Tibial nerve (tissue), 4 donors: ENCODE results near the gene CNTN2. TPM values are rescaled to one million over a fixed set of nuclear protein-coding genes. Genes with fewer than 3 reads are reported as not detected.

Experiments
- DNase-seq, 2 donors: peaks; one replicate each; pipeline ENCODE4 v3.0.0-alpha.2; 2019; ENCODE audit warnings: low spot score in 2 of 2
- H3K27ac ChIP-seq, 4 donors: fragments of 200-600 bp; sonication (generic) in 3 of 4; one replicate each; pipeline ENCODE4 v1.5.1; 2017 to 2019; ENCODE audit warnings: mild to moderate bottlenecking in 1 of 4
- H3K27me3 ChIP-seq, 2 donors: fragments of 200-600 bp; sonication (generic) in 1 of 2; one replicate each; pipeline versions ENCODE4 v1.5.1 to v1.6.0; 2017 to 2019
- H3K36me3 ChIP-seq, 3 donors: fragments of 200-600 bp; sonication (generic); one replicate each; pipeline ENCODE4 v1.5.1; 2018 to 2019
- H3K4me1 ChIP-seq, 4 donors: fragments of 200-600 bp; sonication (generic) in 3 of 4; one replicate each; pipeline ENCODE4 v1.5.1; 2017 to 2019
- H3K4me3 ChIP-seq, 4 donors: fragments of 200-600 bp; sonication (generic) in 3 of 4; one replicate each; pipeline ENCODE4 v1.5.1; 2017 to 2019; ENCODE audit warnings: mild to moderate bottlenecking in 1 of 4, moderate library complexity in 1 of 4
- H3K9me3 ChIP-seq, 4 donors: fragments of 200-600 bp; sonication (generic) in 3 of 4; one replicate each; pipeline ENCODE4 v1.5.1; 2017 to 2019
- CTCF ChIP-seq, 5 experiments: fragments of 200-600 bp in 3 of 5; fragments of 450-650 bp in 2 of 5; sonication (generic) in 3 of 5; IDR thresholded peaks; one replicate each; pipeline ENCODE4 v1.5.1; 2016 to 2019; ENCODE audit warnings: antibody characterized with exemption in 5 of 5, mild to moderate bottlenecking in 3 of 5, moderate library complexity in 2 of 5
- EP300 ChIP-seq, 2 donors: sonication (generic); formaldehyde crosslinking; IDR thresholded peaks; one replicate each; pipeline ENCODE4 v1.6.1; 2017; ENCODE audit warnings: antibody characterized with exemption in 2 of 2, mild to moderate bottlenecking in 1 of 2
- POLR2A ChIP-seq, 2 donors: fragments of 450-650 bp; IDR thresholded peaks; one replicate each; pipeline ENCODE4 v1.6.1; 2017; ENCODE audit warnings: antibody characterized with exemption in 2 of 2, mild to moderate bottlenecking in 2 of 2, moderate library complexity in 2 of 2
- WGBS, 2 donors: methylation state at CpG; one replicate each; pipeline ENCODE4 v1.1.5; 2018; 5-methylcytosine and 5-hydroxymethylcytosine counted together
- total RNA-seq, 4 donors: library from RNA; depleted of rRNA; stranded (reverse); fragments of >200 nt; gene quantifications; one replicate each; pipeline ENCODE4 v1.1.0, GENCODE V29; 2016

Gene CNTN2
- total RNA-seq, 4 donors from 2014 or later: 6.1 to 22.2 (median 12.2) TPM

DNA sequence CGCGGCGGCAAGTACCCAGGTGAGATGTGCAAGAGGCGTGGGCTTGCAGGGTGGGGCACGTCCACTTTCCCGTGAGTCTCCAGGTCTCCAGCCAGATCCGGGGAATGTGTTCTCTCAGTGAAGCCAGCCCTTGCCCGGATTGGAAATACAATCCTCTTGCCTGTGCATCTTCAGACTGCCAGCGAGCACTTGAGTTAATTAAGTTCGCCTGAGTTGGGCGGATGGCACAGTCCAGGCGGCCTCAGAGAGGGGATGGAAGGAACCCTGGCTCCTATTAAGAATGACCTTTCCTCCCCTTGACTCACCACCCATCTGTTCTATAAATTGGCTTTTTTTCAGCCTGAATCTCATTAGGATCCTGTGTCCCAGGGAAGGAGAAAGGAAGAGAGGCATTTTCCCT is 33.3 kb upstream of the CNTN2 start:
- 89 to 96% methylated on average over 12 of the region's 12 CpGs for WGBS, 2 donors

GRCh38 chr1:205012391-205013140 is 30.4 kb upstream of the CNTN2 start:
- DNase-seq: no peak
- WGBS, 2 donors: 68 to 71% methylated on average over 12 to 13 of the region's 13 CpGs

More for the DNA sequence above, 33.3 kb upstream of the CNTN2 start:
- H3K9me3 ChIP-seq: no peaks in the 10 kb centered on the region
- TF ChIP-seq POLR2A (IDR thresholded peaks at IDR 0.05): no peak
- DNase-seq: no peak
- H3K4me3 ChIP-seq: no peak overlapping the region
- peaks cover 0 to 28% (median 3%) of the 10 kb centered on the region in 4 donors for H3K4me1 ChIP-seq
- no peak overlapping the region for H3K27ac ChIP-seq
- no peaks in the 10 kb centered on the region for H3K36me3 ChIP-seq
- no peaks in the 10 kb centered on the region for H3K27me3 ChIP-seq

DNA sequence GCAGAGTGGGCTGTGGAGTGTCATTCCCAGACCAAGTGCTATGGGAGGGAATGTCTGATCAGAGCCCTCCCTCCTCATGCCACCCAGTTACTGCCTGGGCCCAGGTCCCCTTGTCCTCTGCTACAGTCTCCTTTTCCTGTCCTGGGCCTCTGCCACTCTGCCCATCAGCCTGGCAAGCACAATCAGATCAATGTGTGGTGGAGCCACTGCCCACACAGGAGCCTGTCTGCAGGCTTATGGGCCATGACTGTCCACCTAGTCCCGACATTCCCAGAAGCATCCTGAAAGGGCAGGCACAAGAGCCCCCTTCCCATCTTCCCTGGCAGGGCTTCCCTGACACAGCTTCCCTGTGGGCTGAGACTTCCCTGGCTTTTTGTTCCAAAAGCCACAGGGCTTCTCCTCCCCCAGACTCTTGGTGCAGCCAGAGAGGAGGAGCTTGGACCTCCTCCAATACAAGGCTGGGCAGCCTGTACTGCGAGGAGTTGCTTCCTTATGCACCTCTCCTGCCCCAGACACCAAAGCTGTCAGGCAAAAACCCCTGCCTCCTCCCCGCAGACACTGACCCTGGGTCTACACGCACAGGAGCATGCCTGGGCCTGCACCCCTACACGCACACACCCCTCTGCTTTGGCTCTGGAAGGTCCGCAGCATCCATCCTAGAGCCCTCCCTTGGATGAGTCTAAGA is 29.2 kb upstream of the CNTN2 start:
- 41 to 58% methylated on average over 6 of the region's 6 CpGs for WGBS, 2 donors
- Histone ChIP-seq H3K27ac (no peak overlapping the region), H3K36me3 (peaks cover 0 to 21% (median 0%) of the 10 kb centered on the region in 3 donors), H3K4me3 (no peak overlapping the region), H3K27me3 (no peaks in the 10 kb centered on the region), H3K9me3 (no peaks in the 10 kb centered on the region), H3K4me1 (peaks cover 0 to 21% (median 3%) of the 10 kb centered on the region in 4 donors)
- TF ChIP-seq CTCF (IDR thresholded peaks at IDR 0.05): no peak
- TF ChIP-seq EP300 (IDR thresholded peaks at IDR 0.05): no peak
- TF ChIP-seq POLR2A (IDR thresholded peaks at IDR 0.05): no peak
- DNase-seq: no peak

More at GRCh38 chr1:205012391-205013140, 30.4 kb upstream of the CNTN2 start:
- Histone ChIP-seq H3K27me3 (no peaks in the 10 kb centered on the region), H3K4me3 (no peak overlapping the region), H3K36me3 (peaks cover 0 to 14% (median 0%) of the 10 kb centered on the region in 3 donors), H3K4me1 (peaks cover 0 to 21% (median 3%) of the 10 kb centered on the region in 4 donors), H3K9me3 (no peaks in the 10 kb centered on the region), H3K27ac (no peak overlapping the region)
- TF ChIP-seq POLR2A (IDR thresholded peaks at IDR 0.05): no peak
- no peak for TF ChIP-seq EP300 (IDR thresholded peaks at IDR 0.05)
- no peak for TF ChIP-seq CTCF (IDR thresholded peaks at IDR 0.05)

- H3K27ac ChIP-seq: no peak overlapping the region
- DNase-seq: no peak
- H3K36me3 ChIP-seq: peaks cover 0 to 21% (median 0%) of the 10 kb centered on the region in 3 donors
- H3K4me1 ChIP-seq: peaks cover 0 to 21% (median 3%) of the 10 kb centered on the region in 4 donors
- WGBS, 2 donors: 67 to 75% methylated on average over 10 of the region's 10 CpGs
- TF ChIP-seq CTCF (IDR thresholded peaks at IDR 0.05) (no peak), EP300 (IDR thresholded peaks at IDR 0.05) (no peak), POLR2A (IDR thresholded peaks at IDR 0.05) (no peak)
- H3K27me3 ChIP-seq: no peaks in the 10 kb centered on the region
- H3K9me3 ChIP-seq: no peaks in the 10 kb centered on the region
- no peak overlapping the region for H3K4me3 ChIP-seq
These were observed 28.2 kb upstream of the CNTN2 start for GRCh38 chr1:205014783-205015182.

DNA sequence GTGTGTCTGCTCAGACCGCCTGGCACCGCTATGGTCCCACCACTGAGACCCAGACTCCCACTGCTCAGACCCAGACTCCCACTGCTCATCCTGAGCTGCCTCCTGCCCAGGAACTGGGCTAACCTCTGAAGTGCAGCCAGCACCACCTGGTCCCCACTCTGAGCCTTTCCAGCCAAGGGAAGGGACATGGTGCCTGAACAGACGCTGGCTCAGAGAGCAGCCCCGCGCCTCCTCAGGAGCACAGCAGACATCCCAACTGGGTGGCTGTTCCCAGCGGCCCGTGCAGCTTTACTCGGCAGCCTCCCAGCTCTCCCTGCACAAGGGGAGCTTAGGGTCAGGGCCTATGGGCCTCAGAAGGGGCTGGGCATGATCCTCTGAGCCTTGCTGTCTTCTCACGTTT is 27.8 kb upstream of the CNTN2 start:
- Histone ChIP-seq H3K27ac (no peak overlapping the region), H3K4me3 (no peak overlapping the region), H3K9me3 (no peaks in the 10 kb centered on the region), H3K4me1 (peaks cover 0 to 21% (median 3%) of the 10 kb centered on the region in 4 donors), H3K36me3 (peaks cover 0 to 21% (median 0%) of the 10 kb centered on the region in 3 donors), H3K27me3 (no peaks in the 10 kb centered on the region)
- TF ChIP-seq POLR2A (IDR thresholded peaks at IDR 0.05) (no peak), CTCF (IDR thresholded peaks at IDR 0.05) (no peak), EP300 (IDR thresholded peaks at IDR 0.05) (no peak)
- DNase-seq: no peak
- WGBS, 2 donors: 79 to 84% methylated on average over 9 of the region's 9 CpGs
